Natural killer cell (primary cell): Measurements from ENCODE around the gene RASSF4. TPM values are rescaled to one million over a fixed set of nuclear protein-coding genes. Genes with fewer than 3 reads are reported as not detected.

Experiments used
- ATAC-seq, 3 donors: fragments of 150-1000 bp in 2 of 3; fragments of 200-7000 bp in 1 of 3; cut with Tn5 transposase; 1 replicate in 1 of 3; 2 replicates in 2 of 3; pipeline ENCODE4 v1.10.0; 2021; ENCODE audit warnings: mild to moderate bottlenecking in 2 of 3, moderate library complexity in 2 of 3
- DNase-seq, 2 donors: peaks; one replicate each; pipeline versions ENCODE4 v3.0.0 to v3.0.0-alpha.2; 2013 to 2021; ENCODE audit warnings: mixed read lengths in 1 of 2
- H3K27ac ChIP-seq: one replicate; pipeline ENCODE4 v1.5.1; 2013; ENCODE audit warnings: mild to moderate bottlenecking, low read length
- H3K27me3 ChIP-seq: one replicate; pipeline ENCODE4 v1.6.1; 2013; ENCODE audit warnings: low read length; ENCODE audit not compliant: control insufficient read depth, insufficient read depth
- H3K36me3 ChIP-seq: one replicate; pipeline ENCODE4 v1.6.1; 2013; ENCODE audit warnings: low read length; ENCODE audit not compliant: control insufficient read depth, insufficient read depth
- H3K4me1 ChIP-seq: one replicate; pipeline ENCODE4 v1.6.1; 2013; ENCODE audit warnings: low read length; ENCODE audit not compliant: control insufficient read depth, insufficient read depth
- H3K4me3 ChIP-seq: one replicate; pipeline ENCODE4 v1.5.1; 2013; ENCODE audit warnings: low read length
- H3K9me3 ChIP-seq: one replicate; pipeline ENCODE4 v1.6.1; 2013; ENCODE audit warnings: low read length; ENCODE audit not compliant: control insufficient read depth, insufficient read depth
- H3K27ac Mint-ChIP-seq, 2 donors: one replicate each; pipeline ENCODE4 v1.8.0; 2022; ENCODE audit warnings: mild to moderate bottlenecking in 2 of 2, mixed read lengths in 2 of 2, moderate library complexity in 1 of 2
- H3K27me3 Mint-ChIP-seq, 2 donors: one replicate each; pipeline ENCODE4 v1.8.0; 2022; ENCODE audit warnings: low read depth in 2 of 2, mixed read lengths in 2 of 2
- H3K36me3 Mint-ChIP-seq: one replicate; pipeline ENCODE4 v1.8.0; 2022; ENCODE audit warnings: mixed read lengths
- H3K4me1 Mint-ChIP-seq, 2 donors: one replicate each; pipeline ENCODE4 v1.8.0; 2022; ENCODE audit warnings: mixed read lengths in 2 of 2
- H3K4me3 Mint-ChIP-seq: one replicate; pipeline ENCODE4 v1.8.0; 2022; ENCODE audit warnings: mild to moderate bottlenecking, moderate library complexity, mixed read lengths
- H3K9me3 Mint-ChIP-seq, 2 donors: one replicate each; pipeline ENCODE4 v1.8.0; 2022; ENCODE audit warnings: mixed read lengths in 2 of 2
- CTCF ChIP-seq: fragments of 200-600 bp; IDR thresholded peaks from one replicate; pipeline ENCODE4 v1.8.0; 2022; ENCODE audit warnings: antibody characterized with exemption
- WGBS: methylation state at CpG from one replicate; pipeline ENCODE4 v1.1.7; 2013; ENCODE audit warnings: missing lambda C conversion rate; ENCODE audit not compliant: insufficient coverage; 5-methylcytosine and 5-hydroxymethylcytosine counted together
- intact Hi-C: fragments of 100-400 bp; cut with micrococcal nuclease; formaldehyde crosslinking; loops from one replicate; pipeline ENCODE4 v1.14.2; 2022
- total RNA-seq, 4 donors: library from RNA; stranded (reverse); fragments of 120-200 nt in 1 of 4; gene quantifications; one replicate each; pipeline versions ENCODE4 v1.2.3 to v1.2.4, GENCODE V29; 2013 to 2022

RASSF4 gene
- total RNA-seq, 3 donors from 2014 or later (not counting 1 experiment from before 2014, with no cell fraction given): 99.8 to 116 (median 104) TPM

GRCh38 chr10:44961931-44962750, 2.5 kb downstream of the RASSF4 start:
- Histone ChIP-seq H3K4me3 (no peak overlapping the region), H3K36me3 (no peaks in the 10 kb centered on the region), H3K27me3 (no peaks in the 10 kb centered on the region), H3K4me1 (peaks cover 80% of the 10 kb centered on the region), H3K27ac (peak overlapping the region; percentile 53), H3K9me3 (no peaks in the 10 kb centered on the region)
- Mint-ChIP-seq H3K27me3 (no peaks in the 10 kb centered on the region), H3K27ac (peak overlapping the region; percentile 71 to 76), H3K4me3 (peak overlapping the region; percentile 72), H3K4me1 (peaks cover 66 to 87% of the 10 kb centered on the region in 2 donors), H3K36me3 (no peaks in the 10 kb centered on the region), H3K9me3 (no peaks in the 10 kb centered on the region)
- 81% methylated on average over 11 of the region's 11 CpGs for WGBS
- intact Hi-C loops: no loop called here
- ATAC-seq (no peak), DNase-seq (no peak)
- TF ChIP-seq CTCF: no peak

GRCh38 chr10:44962870-44963738, 3.5 kb downstream of the RASSF4 start:
- H3K27ac ChIP-seq: peak overlapping the region; percentile 11
- H3K4me3 Mint-ChIP-seq: peak overlapping the region; percentile 72

GRCh38 chr10:44963772-44964633, 4.4 kb downstream of the RASSF4 start:
- Histone ChIP-seq H3K4me3 (no peak overlapping the region), H3K27me3 (no peaks in the 10 kb centered on the region), H3K9me3 (no peaks in the 10 kb centered on the region), H3K4me1 (peaks cover 83% of the 10 kb centered on the region), H3K27ac (peak overlapping the region; percentile 11), H3K36me3 (no peaks in the 10 kb centered on the region)
- H3K36me3 Mint-ChIP-seq: no peaks in the 10 kb centered on the region
- H3K27me3 Mint-ChIP-seq: no peaks in the 10 kb centered on the region
- no peaks in the 10 kb centered on the region for H3K9me3 Mint-ChIP-seq
- no peak for TF ChIP-seq CTCF
- intact Hi-C loops: no loop called here
- peak overlapping the region; percentile 72 for H3K4me3 Mint-ChIP-seq
- peaks cover 74 to 87% of the 10 kb centered on the region in 2 donors for H3K4me1 Mint-ChIP-seq
- no peak for DNase-seq
- H3K27ac Mint-ChIP-seq: peak overlapping the region; percentile 75 to 92
- WGBS: 71% methylated on average over 15 of the region's 15 CpGs
- no peak for ATAC-seq

More at GRCh38 chr10:44962870-44963738, 3.5 kb downstream of the RASSF4 start:
- no peaks in the 10 kb centered on the region for H3K36me3 ChIP-seq
- Mint-ChIP-seq H3K36me3 (no peaks in the 10 kb centered on the region), H3K27me3 (no peaks in the 10 kb centered on the region), H3K27ac (peak overlapping the region; percentile 58 to 76), H3K9me3 (no peaks in the 10 kb centered on the region), H3K4me1 (peaks cover 76 to 87% of the 10 kb centered on the region in 2 donors)
- TF ChIP-seq CTCF: no peak
- H3K27me3 ChIP-seq: no peaks in the 10 kb centered on the region
- H3K4me1 ChIP-seq: peaks cover 83% of the 10 kb centered on the region
- 64% methylated on average over 19 of the region's 19 CpGs for WGBS
- ATAC-seq (no peak), DNase-seq (no peak)
- H3K9me3 ChIP-seq: no peaks in the 10 kb centered on the region
- intact Hi-C loops: no loop called here
- no peak overlapping the region for H3K4me3 ChIP-seq
